ENCODE results near the gene RGMB.

RGMB gene

GRCh38 chr5:98781520-98781919, 8.1 kb downstream of the RGMB start:
- no peak for TF ChIP-seq CTCF (IDR thresholded peaks at IDR 0.05; ENCODE audit: low read depth, low read length)
- no peak for DNase-seq (ENCODE audit: extremely low read depth, low read depth)

- no peak for TF ChIP-seq CTCF (IDR thresholded peaks at IDR 0.05; ENCODE audit: low read depth, low read length)
- no peak for DNase-seq (ENCODE audit: extremely low read depth, low read depth)
These were observed 8.5 kb downstream of the RGMB start for GRCh38 chr5:98781964-98782363.

- DNase-seq (ENCODE audit: extremely low read depth, low read depth), result no peak
- no peak for TF ChIP-seq CTCF (IDR thresholded peaks at IDR 0.05; ENCODE audit: low read depth, low read length)
These were observed 9.7 kb downstream of the RGMB start for GRCh38 chr5:98783051-98783649.

GRCh38 chr5:98784411-98784810, 10.9 kb downstream of the RGMB start:
- no peak for TF ChIP-seq CTCF (IDR thresholded peaks at IDR 0.05; ENCODE audit: low read depth, low read length)
- no peak for DNase-seq (ENCODE audit: extremely low read depth, low read depth)

- DNase-seq (ENCODE audit: extremely low read depth, low read depth), result no peak
- TF ChIP-seq CTCF (IDR thresholded peaks at IDR 0.05; ENCODE audit: low read depth, low read length), result no peak
These were observed 11.8 kb downstream of the RGMB start for GRCh38 chr5:98785244-98785643.

GRCh38 chr5:98786191-98786853, 12.9 kb downstream of the RGMB start:
- no peak for DNase-seq (ENCODE audit: extremely low read depth, low read depth)

More at GRCh38 chr5:98786191-98786853, 12.9 kb downstream of the RGMB start:
- TF ChIP-seq CTCF (IDR thresholded peaks at IDR 0.05; ENCODE audit: low read depth, low read length), result no peak
